ENCODE data around the gene OSBPL5. TPM values are rescaled to one million over a fixed set of nuclear protein-coding genes. Genes with fewer than 3 reads are reported as not detected.

OSBPL5 gene
- polyA plus RNA-seq, 3 donors = 19.9 to 25.6 (median 25.1) TPM

DNA sequence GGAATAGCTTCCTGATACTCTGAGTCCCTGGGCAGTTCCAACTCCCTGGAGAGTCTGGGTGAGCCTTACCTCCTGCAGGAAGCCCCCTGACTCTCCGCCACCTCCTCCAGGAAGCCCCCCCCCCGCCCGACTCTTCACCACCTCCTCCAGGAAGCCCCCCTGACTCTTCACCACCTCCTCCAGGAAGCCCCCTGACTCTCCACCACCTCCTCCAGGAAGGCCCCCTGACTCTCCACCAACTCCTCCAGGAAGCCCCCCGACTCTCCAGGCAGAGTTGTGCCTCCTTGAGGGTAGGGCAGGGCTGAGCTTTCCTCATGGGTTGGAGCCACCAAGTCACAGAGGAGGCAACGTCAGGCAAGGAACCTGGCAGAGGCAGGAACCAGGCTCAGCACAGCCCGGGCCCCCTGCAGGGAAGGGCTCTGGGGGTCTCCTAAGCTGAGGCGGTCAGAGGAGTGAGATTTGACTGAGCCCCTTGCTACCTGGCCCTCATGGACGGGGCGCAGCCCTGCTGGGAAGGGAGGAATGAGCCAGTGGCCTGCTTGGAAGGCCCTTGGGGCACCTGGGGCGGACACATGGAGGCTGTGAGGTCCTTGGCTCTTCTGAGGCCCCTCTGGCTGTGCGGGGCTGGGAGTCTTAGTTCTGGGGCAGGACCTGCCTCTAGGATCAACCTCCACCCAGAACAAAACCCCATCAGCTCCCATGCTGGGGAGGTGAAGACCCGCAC lies 35.4 kb upstream of the OSBPL5 start:
- no peak for DNase-seq

DNA sequence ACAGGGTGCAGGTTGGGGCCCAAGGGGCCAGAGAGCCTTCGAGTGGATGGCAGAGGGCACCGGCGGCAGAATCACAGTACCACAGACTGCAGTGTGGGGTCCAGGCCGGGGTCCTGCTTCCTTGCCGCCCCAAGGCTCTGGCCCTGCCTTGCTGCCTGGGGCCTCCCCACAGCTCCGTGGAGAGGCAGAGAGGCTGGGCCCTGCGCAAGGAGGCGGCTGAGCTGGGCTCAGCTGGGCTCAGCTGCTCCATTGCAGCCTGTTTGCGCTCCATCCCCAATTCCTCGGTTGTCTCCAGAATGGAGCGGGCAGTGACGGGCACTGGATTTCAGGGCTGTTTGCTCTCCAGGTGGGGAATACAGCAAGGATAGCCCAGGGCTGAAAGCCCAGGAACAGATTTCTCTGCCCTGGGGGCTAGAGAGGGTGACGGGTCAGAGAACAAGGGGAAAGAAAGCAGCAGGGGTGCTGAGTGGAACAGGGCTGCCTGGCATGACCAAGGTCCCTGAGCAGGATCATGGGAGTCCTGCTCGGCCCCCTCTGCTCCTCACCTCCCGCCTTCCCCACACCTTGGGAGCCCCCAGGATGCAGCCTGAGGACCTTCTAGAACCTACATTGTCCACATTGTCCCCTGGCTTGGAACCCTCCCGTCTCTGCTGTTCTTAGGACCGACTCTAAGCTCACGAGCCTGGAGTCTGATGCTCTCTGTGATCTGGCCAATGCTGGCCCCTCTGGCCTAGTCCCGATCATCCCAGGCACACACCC lies 34.6 kb upstream of the OSBPL5 start:
- no peak for DNase-seq

DNA sequence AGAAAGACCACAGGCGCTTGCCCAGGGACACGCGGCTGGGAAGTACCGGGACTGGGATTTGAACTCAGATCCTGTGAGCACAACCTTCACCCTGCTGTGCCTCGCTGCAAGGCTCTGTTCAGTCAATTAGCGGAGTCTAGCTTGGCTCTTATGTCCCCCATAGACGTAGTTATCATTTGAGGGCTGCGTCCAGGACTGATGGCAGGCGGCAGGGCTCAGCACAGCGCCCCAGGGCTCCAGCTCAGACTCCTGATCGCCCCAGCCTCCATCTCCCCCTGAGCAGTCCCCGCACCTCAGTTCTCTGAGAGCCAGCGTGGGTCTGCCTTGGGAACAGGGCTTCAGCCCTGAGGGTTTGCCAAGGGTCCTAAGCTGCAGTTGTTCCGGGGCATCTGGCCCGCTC lies 33.7 kb upstream of the OSBPL5 start:
- no peak for DNase-seq

DNA sequence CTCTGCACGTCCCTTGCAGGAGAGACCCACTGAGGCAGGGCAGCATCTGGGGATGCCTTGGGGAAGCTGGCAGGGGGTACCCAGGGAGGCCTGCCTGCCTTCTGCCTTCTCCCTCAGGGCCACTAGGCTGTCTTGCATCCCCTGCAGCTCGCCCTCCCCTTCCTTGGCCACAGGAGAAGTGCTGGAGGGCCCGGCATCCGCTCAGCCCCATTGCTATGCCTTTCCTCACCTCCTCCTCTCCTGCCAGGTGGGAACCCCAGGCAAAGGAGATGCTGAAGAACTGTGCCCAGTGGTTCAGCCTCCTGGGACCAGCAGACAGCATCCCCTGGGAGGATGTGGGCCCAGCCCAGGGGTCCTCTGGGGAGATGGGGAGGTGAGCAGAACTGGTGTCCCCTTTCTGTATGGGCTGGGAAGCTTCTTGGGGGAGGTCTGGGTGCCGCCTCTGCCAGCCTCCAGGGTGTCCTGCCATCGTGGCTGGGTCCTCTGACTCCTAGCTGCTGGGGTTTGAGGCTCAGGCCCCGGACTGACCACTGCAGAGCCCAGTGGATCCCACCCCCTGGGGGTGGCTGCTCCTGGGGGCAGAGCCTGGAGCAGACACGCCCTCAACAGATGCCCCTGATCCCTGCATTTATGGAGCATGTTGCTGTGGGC lies 32.9 kb upstream of the OSBPL5 start:
- DNase-seq = no peak

DNA sequence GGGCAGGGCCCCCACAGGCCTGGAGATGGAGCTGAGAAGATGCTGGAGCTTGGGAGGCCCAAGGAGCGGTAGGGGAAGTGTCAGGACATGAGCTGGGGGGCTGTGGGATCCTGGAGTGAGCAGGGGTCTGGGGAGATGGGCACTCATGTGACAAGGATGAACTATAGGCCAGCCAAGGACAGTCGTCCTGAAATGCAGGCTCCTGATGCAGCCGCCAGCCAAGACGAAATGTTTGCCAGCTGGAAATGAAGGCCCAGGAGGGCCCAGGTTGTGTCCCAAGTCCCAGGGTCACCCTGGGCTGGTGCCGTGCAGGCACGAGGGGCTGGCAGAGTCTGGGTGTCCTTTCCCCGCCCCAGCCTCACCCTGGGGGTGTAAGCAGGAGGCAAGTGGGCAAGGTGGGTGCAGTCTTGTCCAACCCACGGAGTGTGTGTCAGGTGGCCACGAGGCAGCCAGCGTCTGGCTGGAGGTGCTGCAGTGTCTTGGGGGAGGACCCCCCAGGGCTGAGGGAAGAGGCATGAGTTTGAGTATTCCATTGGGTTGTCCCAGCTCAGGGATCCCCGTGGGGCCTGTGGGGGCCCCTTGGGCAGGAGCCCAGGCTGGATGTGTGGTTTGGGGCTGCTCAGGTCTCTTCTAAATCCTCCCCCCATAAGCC lies 32.1 kb upstream of the OSBPL5 start:
- no peak for DNase-seq

DNA sequence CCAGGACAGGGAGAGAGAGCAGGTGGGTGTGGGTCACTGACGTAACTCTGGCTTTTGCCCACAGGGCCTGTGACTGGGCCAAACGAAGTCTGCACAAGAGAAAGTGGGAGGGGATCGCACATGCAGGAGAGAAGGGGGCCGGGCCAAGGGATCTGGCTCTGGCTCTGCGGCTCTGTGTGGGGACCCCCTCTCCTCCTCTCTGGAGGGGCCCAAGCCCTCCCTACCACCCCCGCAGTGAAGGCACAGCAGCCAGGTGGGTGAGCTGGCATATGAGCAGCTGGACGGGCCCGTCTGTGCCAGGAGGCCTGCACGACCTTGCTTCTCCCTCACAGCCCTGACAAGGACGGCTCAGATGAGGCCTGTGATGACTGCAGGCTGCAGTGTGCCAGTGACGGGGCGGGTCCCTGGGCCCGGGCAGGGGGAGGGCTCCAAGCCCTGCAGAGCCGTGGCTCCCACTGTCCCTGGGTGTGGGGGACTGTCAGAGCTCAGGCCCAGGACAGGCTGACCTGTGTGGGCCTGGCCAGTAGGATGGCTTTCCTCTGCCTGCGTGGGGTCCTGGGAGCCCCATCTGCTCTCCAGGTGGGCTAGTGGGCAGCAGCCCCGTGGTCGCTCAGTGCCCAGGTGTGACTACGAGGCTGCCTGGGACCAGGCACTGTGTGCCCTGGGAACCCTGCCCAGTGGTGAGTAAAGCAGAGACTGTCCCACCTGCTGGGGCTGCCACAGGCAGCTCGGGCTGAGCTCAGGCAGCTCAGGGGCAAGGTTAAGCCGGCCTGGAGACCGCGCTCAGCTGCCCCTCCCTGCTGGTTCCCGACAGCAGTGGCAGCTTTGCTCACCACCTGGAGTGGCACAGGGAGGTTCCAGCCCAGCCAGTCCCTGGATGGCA lies 31.3 kb upstream of the OSBPL5 start:
- no peak for DNase-seq

DNA sequence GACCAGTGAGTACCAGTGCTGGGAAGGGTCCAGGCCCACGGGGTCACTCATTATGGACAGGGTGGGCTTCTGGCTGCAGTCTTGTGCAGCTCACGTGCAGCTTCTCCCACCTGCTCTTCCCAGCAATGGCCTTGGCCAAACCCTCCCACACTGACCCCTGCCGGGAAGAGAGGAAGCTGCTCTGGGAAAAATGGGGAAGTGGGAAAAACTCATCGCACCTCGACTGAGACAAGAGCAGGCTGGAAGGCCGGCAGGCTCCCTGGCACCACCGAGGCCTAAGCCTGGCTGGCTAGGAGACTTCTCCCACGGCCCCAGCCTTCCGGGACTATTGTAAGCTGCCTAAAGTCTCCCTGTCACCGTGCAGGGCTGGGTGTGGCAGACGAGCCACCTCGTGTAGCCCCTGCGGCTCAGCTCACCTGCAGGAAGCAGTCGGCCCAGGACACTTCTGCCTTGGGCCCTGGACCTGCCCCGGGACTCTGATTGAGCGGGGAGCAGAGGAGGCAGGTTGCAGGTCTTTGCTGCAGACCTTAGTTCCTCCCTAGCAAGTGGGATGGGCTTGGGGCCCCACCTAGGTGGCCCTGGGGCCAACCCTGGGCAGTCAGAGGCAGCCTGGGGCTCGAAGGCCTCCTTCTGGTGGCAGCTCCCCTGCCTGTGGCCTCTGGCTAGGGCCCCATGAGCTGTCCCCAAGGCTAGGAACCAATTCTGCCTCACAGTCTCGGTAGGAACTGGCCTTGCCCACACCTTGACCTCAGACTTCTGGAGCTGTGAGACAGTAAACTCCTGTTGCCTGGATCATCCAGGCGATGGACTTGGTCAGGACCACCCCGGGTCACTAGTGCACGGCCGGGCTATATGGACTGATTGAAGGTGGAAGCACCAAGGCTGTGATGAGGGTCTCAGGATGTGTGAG lies 30.4 kb upstream of the OSBPL5 start:
- no peak for DNase-seq

DNA sequence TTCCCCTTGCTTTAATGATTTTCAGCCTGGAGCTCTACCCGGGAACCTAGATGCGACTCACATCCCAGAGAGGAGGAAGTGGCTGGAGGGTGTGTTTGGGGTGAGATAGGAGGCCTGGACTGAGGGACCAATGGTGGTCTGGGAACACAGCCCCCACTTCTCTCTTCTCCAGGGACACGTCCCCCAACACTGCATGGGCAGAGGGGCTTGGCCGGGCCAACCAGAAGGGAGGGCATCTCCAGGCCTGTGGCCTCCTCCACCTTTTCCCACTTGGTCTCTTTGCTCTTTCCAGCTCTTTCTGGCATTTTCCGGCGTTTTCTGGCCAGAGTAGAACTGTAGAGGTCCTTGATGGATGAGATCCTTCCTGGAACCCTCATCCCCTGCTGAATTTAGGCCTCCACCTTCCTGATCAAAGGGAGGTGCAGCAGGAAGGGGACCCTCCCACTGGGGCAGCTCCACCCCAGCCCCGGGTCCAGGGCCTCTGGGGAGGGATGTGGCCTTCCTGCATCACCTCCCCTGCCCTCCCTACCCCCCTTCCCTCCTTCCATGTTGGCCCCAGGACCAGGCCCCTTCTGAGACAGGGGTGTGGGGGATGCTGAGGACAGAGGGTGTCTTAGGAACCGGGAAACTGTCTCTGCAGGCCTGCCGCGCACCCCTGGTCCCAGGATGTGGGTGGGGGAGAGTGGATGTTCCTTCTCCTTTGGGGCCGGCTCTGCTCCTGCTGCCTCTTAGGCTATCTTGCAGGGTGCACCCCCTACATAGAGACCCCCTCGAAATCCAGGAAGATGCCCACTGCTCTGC lies 29.1 kb upstream of the OSBPL5 start:
- DNase-seq = no peak

DNA sequence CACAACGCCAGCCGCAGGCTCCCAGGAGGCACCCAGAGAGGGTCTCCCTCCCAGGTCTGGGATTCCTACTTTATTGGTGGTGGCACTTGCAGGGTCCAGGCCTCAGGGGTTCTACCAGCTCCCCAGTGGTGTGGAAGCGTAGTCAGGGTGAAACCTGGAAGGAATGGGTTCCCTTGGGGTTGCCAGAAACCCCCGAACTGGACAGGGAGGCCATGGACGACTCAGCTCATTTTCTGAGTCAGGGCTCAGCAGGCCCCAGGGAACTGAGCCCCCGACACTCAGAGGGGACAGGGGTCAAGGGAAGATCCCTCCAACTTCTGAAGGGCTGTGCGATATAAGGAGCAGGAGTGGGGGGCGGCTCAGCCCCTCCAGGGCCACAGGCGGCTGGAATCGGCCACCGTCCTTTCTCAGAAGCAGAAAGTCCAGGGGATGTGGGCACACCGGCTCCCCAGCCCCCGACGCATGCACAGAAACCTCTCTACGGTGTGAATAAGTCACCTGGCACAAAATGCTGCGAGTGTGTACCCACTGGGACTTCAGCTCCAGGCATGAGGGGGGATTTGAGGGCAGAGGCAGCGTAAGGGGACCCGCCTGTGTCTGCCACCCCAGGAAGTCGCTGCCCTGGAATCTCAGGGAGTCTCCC lies 28.4 kb upstream of the OSBPL5 start:
- no peak for DNase-seq

DNA sequence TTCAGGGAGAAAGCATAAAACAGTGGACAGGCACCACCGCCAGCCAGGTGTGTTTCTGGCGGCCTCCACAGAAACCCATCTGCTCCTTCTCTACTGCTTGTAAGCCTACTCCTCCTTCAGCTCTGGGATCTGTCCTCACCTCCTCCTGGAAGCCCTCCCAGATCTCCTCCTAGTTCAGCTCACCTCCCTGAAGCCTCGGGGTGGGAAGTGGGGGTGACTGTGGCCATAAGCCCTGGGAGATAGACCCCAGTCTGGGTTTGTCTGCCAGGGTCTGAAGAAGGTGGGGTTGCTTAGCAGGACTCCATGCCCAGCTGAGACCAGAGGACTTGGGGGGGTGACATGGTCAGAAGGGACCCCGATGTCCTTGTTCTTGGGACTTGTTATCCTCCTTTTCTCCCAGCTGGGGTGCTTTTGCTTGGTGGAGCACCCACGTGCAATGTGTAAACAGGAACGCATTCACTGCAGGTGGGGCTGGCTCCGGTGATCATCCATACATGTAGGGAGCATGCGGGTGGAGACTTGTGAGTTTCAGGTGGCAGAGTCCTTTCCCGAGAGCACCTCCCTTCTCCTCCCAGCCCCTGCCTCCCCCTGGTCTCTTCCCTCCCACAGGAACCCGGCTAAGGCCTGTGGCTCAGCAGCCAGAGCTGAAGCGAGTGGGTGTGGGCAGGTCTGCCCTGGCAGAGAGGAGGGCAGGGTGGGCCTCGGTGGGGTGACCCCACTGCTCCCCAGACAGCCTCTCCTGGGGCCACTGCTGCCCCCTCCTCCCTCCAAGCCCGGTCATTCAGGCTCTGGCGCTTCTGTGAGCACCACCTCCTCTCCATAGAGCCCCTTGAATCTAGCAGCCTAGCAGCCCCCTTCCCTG lies 27.6 kb upstream of the OSBPL5 start:
- DNase-seq = no peak

DNA sequence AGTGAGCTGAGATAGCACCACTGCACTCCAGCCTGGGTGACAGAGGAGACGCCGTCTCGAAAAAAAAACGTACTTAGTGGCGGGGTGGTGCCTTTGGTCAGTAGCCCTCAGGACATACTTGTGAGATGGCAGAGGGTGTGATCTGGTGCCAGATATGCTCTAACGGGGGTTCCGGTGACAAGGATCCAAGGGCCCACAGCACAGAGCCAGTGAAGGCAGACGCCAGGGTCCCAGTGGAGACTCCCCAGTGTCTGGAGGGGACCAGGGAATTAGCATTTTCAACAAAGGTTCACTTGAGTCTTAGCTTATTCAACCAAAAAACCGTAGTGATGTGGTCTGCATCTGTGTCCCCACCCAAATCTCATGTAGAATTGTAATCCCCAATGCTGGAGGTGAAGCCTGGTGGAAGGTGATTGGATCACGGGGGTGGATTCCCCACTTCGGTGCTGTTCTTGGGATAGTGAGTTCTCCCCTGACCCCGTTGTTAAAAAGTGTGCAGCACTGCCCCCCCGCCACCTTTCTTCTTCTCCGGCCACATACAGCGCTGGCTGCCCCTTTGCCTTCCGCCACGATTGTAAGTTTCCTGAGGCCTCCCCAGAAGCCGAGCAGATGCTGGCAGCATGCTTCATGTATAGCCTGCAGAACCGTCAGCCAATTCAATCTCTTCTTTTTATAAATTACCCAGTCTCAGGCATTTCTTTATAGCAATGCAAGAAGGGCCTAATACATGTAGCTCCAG lies 26.6 kb upstream of the OSBPL5 start:
- DNase-seq = no peak

DNA sequence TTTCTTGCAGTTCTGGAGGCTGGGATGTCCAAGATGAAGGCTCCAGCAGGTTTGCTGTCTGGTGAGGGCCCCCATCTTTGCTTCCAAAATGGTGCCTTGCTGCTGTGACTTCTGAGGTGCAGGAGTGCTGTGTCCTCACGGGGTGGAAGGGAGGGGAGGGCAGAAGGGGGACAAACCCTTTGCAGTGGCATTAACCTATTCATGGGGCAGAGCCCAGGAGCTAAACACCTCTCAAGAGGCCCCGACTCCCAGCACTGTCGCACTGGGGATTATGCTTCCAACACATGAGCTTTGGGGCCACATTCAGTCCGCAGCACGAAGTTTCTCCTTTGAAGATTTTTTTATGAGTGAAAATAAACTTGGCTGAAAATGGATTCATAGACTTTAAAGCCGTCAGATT lies 25.5 kb upstream of the OSBPL5 start:
- DNase-seq = no peak

DNA sequence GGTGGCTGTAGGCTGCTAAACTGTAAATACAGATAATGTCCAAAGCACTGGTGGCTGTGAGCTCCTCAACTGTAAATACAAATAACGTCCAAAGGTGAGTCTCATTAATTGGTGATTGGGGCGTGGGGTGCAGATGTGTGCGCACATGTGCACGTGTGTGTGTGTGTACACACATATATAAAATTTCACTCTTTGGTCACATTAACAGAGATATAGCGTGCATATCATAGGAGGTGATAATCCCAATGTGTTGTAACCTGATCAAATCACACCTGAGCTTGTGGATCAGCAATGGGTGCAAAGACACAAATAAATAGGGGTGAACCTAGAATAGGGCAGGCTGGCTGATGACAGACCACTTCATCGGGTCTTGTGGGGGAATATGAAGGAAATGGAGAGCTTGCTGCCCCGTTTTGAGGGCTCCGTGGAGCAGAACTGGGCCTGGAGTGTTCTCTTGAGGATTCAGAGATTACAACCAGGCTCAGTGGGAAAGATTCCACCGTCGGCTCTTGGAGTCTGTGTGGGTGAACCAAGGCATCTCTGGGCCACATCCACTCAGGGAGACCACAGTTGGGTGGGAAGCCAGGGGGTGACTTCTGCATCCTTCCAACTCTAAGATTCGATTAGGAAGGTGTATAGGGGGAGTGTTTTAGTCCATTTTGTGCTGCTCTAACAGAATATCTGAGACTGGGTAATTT lies 24.9 kb upstream of the OSBPL5 start:
- no peak for DNase-seq

DNA sequence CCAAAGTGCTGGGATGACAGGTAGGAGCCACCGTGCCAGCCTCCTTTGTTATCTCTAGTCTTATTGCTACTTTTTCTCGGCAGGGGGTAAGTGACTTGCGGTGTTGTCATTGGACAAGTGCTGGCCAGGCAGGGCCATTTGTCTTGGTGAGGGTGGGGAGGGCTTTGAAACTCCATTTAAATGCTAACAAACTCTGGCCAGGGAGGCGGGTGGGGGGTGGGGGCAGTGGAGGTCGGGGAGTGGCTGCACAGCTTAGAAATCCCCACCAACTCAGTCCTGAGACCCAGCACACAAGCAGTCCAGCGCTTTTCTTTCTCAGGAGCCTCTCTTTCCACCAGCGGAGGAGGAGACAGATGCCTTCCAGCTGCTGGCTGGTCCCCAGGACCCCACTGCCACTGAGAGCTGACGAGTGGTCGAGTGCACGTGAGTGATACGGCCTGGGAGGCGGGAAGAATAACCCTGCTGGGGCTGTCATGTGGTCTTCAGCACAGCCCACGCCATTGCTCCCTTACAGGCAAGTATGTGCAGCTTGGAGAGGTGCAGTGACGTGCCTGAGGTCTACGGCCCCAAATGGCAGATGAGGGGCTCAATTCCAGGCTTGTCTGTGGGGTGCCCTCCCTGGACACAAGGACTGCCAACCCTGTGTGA lies 24.2 kb upstream of the OSBPL5 start:
- no peak for DNase-seq

DNA sequence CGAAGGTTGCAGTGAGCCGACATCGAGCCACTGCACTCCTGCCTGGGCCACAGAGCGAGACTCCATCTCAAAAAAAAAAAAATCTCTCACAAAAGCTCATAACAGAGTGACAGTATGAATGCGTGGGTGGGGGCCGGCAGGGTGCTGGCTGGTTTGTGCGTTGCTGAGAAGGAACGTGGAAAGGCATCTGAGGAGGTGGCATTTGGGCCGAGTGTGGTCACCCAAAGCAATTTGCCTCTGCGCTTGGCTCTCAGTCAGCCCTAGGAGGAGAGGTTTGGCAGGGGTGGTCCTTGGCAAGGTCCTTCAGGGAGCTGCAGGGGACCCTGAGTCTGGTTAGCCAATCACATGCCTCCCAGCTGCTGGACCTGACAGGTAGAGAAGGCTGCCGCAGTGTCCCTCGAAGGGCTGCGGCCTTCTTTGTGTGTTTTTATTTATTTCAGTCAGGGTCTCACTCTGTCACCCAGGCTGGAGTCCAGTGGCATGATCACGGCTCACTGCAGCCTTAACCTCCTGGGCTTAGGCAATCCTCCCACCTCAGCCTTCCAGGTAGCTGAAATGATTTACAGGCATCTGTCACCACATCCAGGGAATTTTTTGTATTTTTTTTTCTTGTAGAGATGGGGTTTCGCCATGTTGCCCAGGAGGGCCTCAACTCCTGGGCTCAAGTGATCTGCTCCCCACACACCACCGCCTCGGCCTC lies 23.5 kb upstream of the OSBPL5 start:
- no peak for DNase-seq
